ENCODE results near the gene PCBP3. TPM values are rescaled to one million over a fixed set of nuclear protein-coding genes. Genes with fewer than 3 reads are reported as not detected.

Gene PCBP3
- total and polyA plus RNA-seq, 4 donors, result 0.36 to 1.6 (median 0.42) TPM

DNA sequence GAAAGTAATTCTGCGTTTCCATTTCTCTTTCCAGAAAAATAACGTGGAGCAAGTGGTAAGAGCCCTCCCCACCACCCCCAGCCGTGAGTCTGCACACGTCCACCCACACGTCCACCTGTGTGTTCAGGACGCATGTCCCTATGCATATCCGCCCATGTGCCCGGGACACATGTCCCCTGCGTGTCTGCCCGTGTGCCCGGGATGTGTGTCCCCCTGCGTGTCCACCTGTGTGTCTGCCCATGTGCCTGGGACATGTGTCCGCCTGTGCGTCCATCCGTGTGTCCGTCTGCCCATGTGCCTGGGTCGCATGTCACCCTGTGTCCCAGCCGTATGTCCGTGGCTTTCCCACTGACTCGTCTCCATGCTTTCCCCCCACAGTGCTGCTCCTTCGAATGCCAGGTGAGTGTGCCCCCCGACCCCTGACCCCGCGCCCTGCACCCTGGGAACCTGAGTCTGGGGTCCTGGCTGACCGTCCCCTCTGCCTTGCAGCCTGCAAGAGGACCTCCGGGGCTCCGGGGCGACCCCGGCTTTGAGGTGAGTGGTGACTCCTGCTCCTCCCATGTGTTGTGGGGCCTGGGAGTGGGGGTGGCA, 343.7 kb downstream of the PCBP3 start:
- DNase-seq (ENCODE audit: low spot score), result no peak
- no peak overlapping the region for H3K4me3 ChIP-seq (ENCODE audit: low read depth in 1 of 3, low read length in 3 of 3)
- WGBS, result 93% methylated on average over 29 of the region's 29 CpGs
- peaks cover 2 to 12% (median 7%) of the 10 kb centered on the region in 4 donors for H3K36me3 ChIP-seq (ENCODE audit: control insufficient read depth in 4 of 4, insufficient read depth in 3 of 4, low read depth in 1 of 4, low read length in 3 of 4)
- no peak overlapping the region for H3K9ac ChIP-seq (ENCODE audit: low read depth in 1 of 2, low read length in 2 of 2)
- H3K27me3 ChIP-seq (ENCODE audit: control insufficient read depth in 4 of 4, insufficient read depth in 4 of 4, low read length in 3 of 4), result no peaks in the 10 kb centered on the region
- no peaks in the 10 kb centered on the region for H3K9me3 ChIP-seq (ENCODE audit: control insufficient read depth in 4 of 4, low read length in 3 of 4)
- H3K27ac ChIP-seq (ENCODE audit: low read depth in 1 of 2, low read length in 2 of 2), result no peak overlapping the region
- peaks cover 2 to 10% (median 4%) of the 10 kb centered on the region in 4 donors for H3K4me1 ChIP-seq (ENCODE audit: control insufficient read depth in 4 of 4, insufficient read depth in 4 of 4, low read length in 3 of 4)
- TF ChIP-seq, protein P1, sequence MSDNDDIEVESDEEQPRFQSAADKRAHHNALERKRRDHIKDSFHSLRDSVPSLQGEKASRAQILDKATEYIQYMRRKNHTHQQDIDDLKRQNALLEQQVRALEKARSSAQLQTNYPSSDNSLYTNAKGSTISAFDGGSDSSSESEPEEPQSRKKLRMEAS (IDR thresholded peaks at IDR 0.05), result no peak
- TF ChIP-seq GABPA (IDR thresholded peaks at IDR 0.05 in 1 of 2, conservative IDR thresholded peaks at IDR 0.05 in 1 of 2), result no peak
- TF ChIP-seq, protein P2, sequence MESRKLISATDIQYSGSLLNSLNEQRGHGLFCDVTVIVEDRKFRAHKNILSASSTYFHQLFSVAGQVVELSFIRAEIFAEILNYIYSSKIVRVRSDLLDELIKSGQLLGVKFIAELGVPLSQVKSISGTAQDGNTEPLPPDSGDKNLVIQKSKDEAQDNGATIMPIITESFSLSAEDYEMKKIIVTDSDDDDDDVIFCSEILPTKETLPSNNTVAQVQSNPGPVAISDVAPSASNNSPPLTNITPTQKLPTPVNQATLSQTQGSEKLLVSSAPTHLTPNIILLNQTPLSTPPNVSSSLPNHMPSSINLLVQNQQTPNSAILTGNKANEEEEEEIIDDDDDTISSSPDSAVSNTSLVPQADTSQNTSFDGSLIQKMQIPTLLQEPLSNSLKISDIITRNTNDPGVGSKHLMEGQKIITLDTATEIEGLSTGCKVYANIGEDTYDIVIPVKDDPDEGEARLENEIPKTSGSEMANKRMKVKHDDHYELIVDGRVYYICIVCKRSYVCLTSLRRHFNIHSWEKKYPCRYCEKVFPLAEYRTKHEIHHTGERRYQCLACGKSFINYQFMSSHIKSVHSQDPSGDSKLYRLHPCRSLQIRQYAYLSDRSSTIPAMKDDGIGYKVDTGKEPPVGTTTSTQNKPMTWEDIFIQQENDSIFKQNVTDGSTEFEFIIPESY (IDR thresholded peaks at IDR 0.05), result no peak
- no peak for TF ChIP-seq HNF4A (conservative IDR thresholded peaks at IDR 0.05)
- TF ChIP-seq, protein P3, sequence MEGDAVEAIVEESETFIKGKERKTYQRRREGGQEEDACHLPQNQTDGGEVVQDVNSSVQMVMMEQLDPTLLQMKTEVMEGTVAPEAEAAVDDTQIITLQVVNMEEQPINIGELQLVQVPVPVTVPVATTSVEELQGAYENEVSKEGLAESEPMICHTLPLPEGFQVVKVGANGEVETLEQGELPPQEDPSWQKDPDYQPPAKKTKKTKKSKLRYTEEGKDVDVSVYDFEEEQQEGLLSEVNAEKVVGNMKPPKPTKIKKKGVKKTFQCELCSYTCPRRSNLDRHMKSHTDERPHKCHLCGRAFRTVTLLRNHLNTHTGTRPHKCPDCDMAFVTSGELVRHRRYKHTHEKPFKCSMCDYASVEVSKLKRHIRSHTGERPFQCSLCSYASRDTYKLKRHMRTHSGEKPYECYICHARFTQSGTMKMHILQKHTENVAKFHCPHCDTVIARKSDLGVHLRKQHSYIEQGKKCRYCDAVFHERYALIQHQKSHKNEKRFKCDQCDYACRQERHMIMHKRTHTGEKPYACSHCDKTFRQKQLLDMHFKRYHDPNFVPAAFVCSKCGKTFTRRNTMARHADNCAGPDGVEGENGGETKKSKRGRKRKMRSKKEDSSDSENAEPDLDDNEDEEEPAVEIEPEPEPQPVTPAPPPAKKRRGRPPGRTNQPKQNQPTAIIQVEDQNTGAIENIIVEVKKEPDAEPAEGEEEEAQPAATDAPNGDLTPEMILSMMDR (IDR thresholded peaks at IDR 0.05; ENCODE audit: low read depth, low read length, missing input control), result no peak
- TF ChIP-seq NR2F2 (IDR thresholded peaks at IDR 0.05), result no peak
- TF ChIP-seq, protein P4, sequence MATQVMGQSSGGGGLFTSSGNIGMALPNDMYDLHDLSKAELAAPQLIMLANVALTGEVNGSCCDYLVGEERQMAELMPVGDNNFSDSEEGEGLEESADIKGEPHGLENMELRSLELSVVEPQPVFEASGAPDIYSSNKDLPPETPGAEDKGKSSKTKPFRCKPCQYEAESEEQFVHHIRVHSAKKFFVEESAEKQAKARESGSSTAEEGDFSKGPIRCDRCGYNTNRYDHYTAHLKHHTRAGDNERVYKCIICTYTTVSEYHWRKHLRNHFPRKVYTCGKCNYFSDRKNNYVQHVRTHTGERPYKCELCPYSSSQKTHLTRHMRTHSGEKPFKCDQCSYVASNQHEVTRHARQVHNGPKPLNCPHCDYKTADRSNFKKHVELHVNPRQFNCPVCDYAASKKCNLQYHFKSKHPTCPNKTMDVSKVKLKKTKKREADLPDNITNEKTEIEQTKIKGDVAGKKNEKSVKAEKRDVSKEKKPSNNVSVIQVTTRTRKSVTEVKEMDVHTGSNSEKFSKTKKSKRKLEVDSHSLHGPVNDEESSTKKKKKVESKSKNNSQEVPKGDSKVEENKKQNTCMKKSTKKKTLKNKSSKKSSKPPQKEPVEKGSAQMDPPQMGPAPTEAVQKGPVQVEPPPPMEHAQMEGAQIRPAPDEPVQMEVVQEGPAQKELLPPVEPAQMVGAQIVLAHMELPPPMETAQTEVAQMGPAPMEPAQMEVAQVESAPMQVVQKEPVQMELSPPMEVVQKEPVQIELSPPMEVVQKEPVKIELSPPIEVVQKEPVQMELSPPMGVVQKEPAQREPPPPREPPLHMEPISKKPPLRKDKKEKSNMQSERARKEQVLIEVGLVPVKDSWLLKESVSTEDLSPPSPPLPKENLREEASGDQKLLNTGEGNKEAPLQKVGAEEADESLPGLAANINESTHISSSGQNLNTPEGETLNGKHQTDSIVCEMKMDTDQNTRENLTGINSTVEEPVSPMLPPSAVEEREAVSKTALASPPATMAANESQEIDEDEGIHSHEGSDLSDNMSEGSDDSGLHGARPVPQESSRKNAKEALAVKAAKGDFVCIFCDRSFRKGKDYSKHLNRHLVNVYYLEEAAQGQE (IDR thresholded peaks at IDR 0.05), result no peak
- no peak for TF ChIP-seq HNF4G (IDR thresholded peaks at IDR 0.05)
- TF ChIP-seq SP1 (IDR thresholded peaks at IDR 0.05), result no peak
- no peak for TF ChIP-seq JUND (IDR thresholded peaks at IDR 0.05)
- no peak for TF ChIP-seq YY1 (IDR thresholded peaks at IDR 0.05)
- TF ChIP-seq RAD21 (IDR thresholded peaks at IDR 0.05), result no peak
- no peak for TF ChIP-seq FOXA2 (IDR thresholded peaks at IDR 0.05)
- no peak for TF ChIP-seq FOXA1 (IDR thresholded peaks at IDR 0.05)
- TF ChIP-seq RXRA (IDR thresholded peaks at IDR 0.05), result no peak
- no peak for TF ChIP-seq EGR1 (IDR thresholded peaks at IDR 0.05; ENCODE audit: low read depth in 2 of 2)
- TF ChIP-seq TAF1 (conservative IDR thresholded peaks at IDR 0.05), result no peak
- TF ChIP-seq, protein P5, sequence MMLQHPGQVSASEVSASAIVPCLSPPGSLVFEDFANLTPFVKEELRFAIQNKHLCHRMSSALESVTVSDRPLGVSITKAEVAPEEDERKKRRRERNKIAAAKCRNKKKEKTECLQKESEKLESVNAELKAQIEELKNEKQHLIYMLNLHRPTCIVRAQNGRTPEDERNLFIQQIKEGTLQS (IDR thresholded peaks at IDR 0.05), result no peak
